ENCODE measurements around the gene MYRIP. TPM values are rescaled to one million over a fixed set of nuclear protein-coding genes. Genes with fewer than 3 reads are reported as not detected.
"Not testable (repeated sequence)": the region's sequence is repeated elsewhere in the genome, so short reads cannot be mapped to it uniquely, and the experiment has no call there.

MYRIP gene
- polyA plus RNA-seq, 6 donors from 2014 or later, result not detected

DNA sequence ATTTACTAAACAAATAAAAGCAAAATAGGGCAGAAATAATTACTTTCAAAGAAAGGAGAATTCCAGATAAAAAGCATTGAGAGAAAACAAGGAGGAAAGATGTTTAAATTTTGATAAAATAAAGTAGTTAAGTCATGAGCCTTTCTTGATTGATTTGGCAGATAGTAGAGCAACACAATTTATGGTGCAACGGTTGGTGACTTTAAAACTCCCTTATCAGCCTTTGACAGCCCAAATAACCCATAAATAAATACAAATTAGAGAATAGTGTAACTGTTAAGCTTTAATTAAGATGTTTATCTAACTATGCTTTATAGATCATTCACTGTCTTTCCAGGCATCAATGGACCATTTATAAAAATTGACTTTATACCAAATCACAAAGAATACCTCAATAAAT is 446.1 kb downstream of the MYRIP start:
- H3K27me3 Mint-ChIP-seq, result no peaks in the 10 kb centered on the region
- H3K36me3 Mint-ChIP-seq, result no peaks in the 10 kb centered on the region
- DNase-seq (no peak), ATAC-seq (ENCODE audit: low read depth in 2 of 2) (no peak)
- no peak overlapping the region for H3K4me3 Mint-ChIP-seq
- no peaks in the 10 kb centered on the region for H3K9me3 Mint-ChIP-seq
- no peak overlapping the region for H3K27ac Mint-ChIP-seq
- H3K4me1 Mint-ChIP-seq, result peaks cover 0 to 6% (median 0%) of the 10 kb centered on the region in 3 donors

GRCh38 chr3:40258064-40258463 is 448.7 kb downstream of the MYRIP start:
- ATAC-seq (ENCODE audit: low read depth in 2 of 2), result no peak
- H3K27me3 Mint-ChIP-seq, result no peaks in the 10 kb centered on the region
- no peak overlapping the region for H3K4me3 Mint-ChIP-seq
- no peak for DNase-seq
- H3K27ac Mint-ChIP-seq, result no peak overlapping the region
- peaks cover 0 to 6% (median 0%) of the 10 kb centered on the region in 3 donors for H3K4me1 Mint-ChIP-seq
- no peaks in the 10 kb centered on the region for H3K9me3 Mint-ChIP-seq
- no peaks in the 10 kb centered on the region for H3K36me3 Mint-ChIP-seq

- H3K4me1 Mint-ChIP-seq, result peaks cover 0 to 6% (median 0%) of the 10 kb centered on the region in 3 donors
- H3K4me3 Mint-ChIP-seq, result no peak overlapping the region
- H3K27ac Mint-ChIP-seq, result no peak overlapping the region
- no peaks in the 10 kb centered on the region for H3K36me3 Mint-ChIP-seq
- DNase-seq, result no peak
- no peaks in the 10 kb centered on the region for H3K27me3 Mint-ChIP-seq
- ATAC-seq (ENCODE audit: low read depth in 2 of 2), result no peak
- H3K9me3 Mint-ChIP-seq, result no peaks in the 10 kb centered on the region
These were observed 449.1 kb downstream of the MYRIP start for GRCh38 chr3:40258555-40258954.

DNA sequence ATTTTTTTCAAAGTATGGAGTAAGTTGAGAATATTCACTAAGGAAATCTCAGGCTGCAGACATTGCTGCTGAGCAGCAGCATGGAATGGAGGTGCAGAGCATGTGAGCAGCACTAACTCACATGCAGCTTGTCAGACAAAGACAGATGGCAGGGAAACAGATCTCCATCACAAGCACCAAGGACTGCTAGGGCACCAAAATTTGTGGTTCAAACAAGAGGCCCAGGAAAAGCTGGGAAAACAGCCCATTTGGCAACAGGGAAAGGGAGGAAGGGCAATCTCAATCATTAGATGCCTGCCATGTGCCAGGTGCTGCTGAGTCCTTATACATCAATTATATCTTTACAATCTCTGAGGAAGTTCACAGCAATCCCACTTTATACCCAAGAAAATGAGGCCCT is 452.9 kb downstream of the MYRIP start:
- H3K4me1 Mint-ChIP-seq, result no peaks in the 10 kb centered on the region
- ATAC-seq (ENCODE audit: low read depth in 2 of 2) (no peak), DNase-seq (no peak)
- H3K27me3 Mint-ChIP-seq, result no peaks in the 10 kb centered on the region
- H3K36me3 Mint-ChIP-seq, result no peaks in the 10 kb centered on the region
- no peak overlapping the region for H3K27ac Mint-ChIP-seq
- H3K4me3 Mint-ChIP-seq, result no peak overlapping the region
- H3K9me3 Mint-ChIP-seq, result no peaks in the 10 kb centered on the region

DNA sequence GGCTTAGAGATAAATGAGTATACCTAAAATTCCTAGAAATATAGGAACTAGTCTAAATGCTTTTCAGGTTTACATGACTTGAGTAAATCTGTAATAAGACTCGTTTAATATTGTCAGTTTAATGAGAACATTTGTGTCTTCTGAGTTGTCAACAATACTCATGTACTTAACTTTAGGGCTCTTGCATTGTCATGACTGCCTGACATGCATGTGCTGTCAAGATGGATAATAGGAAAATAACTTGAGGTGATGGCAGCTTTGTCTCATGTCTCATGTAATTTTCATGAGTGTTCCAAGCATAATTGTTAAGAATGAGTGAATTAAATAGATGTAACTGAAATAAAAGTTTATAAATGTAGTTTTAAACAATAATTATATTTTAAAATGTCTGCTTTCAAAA is 455.0 kb downstream of the MYRIP start:
- H3K4me1 Mint-ChIP-seq, result no peaks in the 10 kb centered on the region
- DNase-seq, result no peak
- no peak overlapping the region for H3K4me3 Mint-ChIP-seq
- H3K36me3 Mint-ChIP-seq, result no peaks in the 10 kb centered on the region
- H3K9me3 Mint-ChIP-seq, result no peaks in the 10 kb centered on the region
- no peaks in the 10 kb centered on the region for H3K27me3 Mint-ChIP-seq
- H3K27ac Mint-ChIP-seq, result peak overlapping the region in 1 of 6 donors; percentile 51
- no peak for ATAC-seq (ENCODE audit: low read depth in 2 of 2)

DNA sequence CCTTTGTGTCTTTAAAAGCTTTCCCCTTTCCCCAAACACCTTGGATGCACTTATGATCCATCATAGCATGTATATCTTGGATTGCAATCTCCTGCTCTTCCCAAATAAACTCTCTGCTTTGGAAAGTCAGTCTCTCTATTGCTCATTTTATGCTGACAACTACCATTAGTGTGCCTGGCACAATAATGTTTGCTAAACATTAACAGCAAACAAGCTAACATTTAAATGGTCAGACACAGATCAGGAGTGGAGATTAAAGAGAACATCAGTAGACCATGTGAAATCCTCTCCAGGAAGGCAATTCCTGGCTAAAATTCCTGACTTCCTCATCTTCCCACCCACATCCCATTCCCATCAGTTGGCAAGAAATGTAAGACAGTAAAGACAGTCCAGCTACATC is 455.8 kb downstream of the MYRIP start:
- Mint-ChIP-seq H3K36me3 (peaks cover 0 to under 1% of the 10 kb centered on the region in 2 donors), H3K4me3 (no peak overlapping the region), H3K4me1 (no peaks in the 10 kb centered on the region), H3K9me3 (peaks cover 0 to 2% (median 0%) of the 10 kb centered on the region in 7 donors), H3K27ac (no peak overlapping the region), H3K27me3 (no peaks in the 10 kb centered on the region)
- ATAC-seq (ENCODE audit: low read depth in 2 of 2) (no peak), DNase-seq (no peak)

DNA sequence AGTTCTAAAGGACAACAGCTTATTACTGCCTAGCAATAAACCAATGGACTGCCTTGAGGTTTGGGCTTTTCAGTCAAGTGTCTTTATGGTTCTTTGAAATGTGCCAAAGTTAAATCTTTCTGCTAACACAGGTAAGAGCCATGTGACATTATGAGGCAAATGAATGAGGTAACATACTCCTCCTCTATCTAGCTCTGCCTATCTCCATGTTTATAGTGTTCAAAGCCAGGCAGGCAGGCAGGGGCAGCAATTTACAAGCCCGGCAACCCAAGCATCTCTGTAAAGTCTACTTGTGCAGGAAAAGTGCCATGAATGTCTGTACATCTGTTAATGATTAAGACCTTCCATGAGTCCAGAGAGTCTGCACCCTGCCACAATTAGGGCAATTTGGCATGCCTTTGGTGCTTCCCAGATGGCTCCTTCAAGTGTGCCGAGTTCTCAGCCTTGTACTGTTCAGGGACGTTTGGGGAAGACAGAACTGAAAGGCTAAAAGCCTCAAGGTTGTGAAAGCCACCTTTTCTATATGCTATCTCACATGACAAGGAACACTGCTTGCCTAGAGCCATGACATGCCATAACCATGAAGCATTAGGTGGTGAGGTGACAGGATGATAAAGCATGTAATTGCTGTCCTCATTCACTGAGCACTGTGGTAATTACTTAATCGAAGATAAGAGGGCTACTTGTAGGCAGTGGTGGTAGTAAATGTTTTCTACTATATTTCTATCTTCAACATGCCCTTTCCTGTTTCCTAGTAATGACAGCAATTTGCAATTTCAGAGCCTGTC is 458.7 kb downstream of the MYRIP start:
- peaks cover 0 to 5% (median 0%) of the 10 kb centered on the region in 7 donors for H3K9me3 Mint-ChIP-seq
- H3K27ac Mint-ChIP-seq, result no peak overlapping the region
- H3K36me3 Mint-ChIP-seq, result peaks cover 0 to 10% of the 10 kb centered on the region in 2 donors
- ATAC-seq (ENCODE audit: low read depth in 2 of 2) (no peak), DNase-seq (no peak)
- no peaks in the 10 kb centered on the region for H3K27me3 Mint-ChIP-seq
- H3K4me3 Mint-ChIP-seq, result no peak overlapping the region
- H3K4me1 Mint-ChIP-seq, result no peaks in the 10 kb centered on the region

- Mint-ChIP-seq H3K9me3 (peaks cover 0 to 5% (median 0%) of the 10 kb centered on the region in 7 donors), H3K36me3 (peaks cover 2 to 12% of the 10 kb centered on the region in 2 donors), H3K4me1 (peaks cover 0 to under 1% (median 0%) of the 10 kb centered on the region in 3 donors), H3K4me3 (no peak overlapping the region), H3K27me3 (peaks cover 0 to under 1% (median 0%) of the 10 kb centered on the region in 3 donors), H3K27ac (no peak overlapping the region)
- DNase-seq (no peak), ATAC-seq (ENCODE audit: low read depth in 2 of 2) (no peak)
These were observed 459.6 kb downstream of the MYRIP start for GRCh38 chr3:40268802-40269524.

- Mint-ChIP-seq H3K36me3 (peaks cover 6 to 7% of the 10 kb centered on the region in 2 donors), H3K27ac (peak overlapping the region in 1 of 6 donors; percentile 64), H3K4me1 (peaks cover 0 to 14% (median 0%) of the 10 kb centered on the region in 3 donors), H3K4me3 (no peak overlapping the region), H3K9me3 (peaks cover 0 to 8% (median 4%) of the 10 kb centered on the region in 7 donors), H3K27me3 (peaks cover 0 to 5% (median 0%) of the 10 kb centered on the region in 3 donors)
- ATAC-seq (ENCODE audit: low read depth in 2 of 2), result no peak
- no peak for DNase-seq
These were observed 469.4 kb downstream of the MYRIP start for GRCh38 chr3:40278791-40279190.

- peaks cover 0 to 8% (median 0%) of the 10 kb centered on the region in 3 donors for H3K4me1 Mint-ChIP-seq
- DNase-seq (no peak), ATAC-seq (ENCODE audit: low read depth in 2 of 2) (no peak)
- no peaks in the 10 kb centered on the region for H3K36me3 Mint-ChIP-seq
- H3K27ac Mint-ChIP-seq, result no peak overlapping the region
- no peak overlapping the region for H3K4me3 Mint-ChIP-seq
- H3K27me3 Mint-ChIP-seq, result no peaks in the 10 kb centered on the region
- peaks cover 0 to 5% (median 1%) of the 10 kb centered on the region in 7 donors for H3K9me3 Mint-ChIP-seq
These were observed 472.6 kb downstream of the MYRIP start for GRCh38 chr3:40281995-40282394.

DNA sequence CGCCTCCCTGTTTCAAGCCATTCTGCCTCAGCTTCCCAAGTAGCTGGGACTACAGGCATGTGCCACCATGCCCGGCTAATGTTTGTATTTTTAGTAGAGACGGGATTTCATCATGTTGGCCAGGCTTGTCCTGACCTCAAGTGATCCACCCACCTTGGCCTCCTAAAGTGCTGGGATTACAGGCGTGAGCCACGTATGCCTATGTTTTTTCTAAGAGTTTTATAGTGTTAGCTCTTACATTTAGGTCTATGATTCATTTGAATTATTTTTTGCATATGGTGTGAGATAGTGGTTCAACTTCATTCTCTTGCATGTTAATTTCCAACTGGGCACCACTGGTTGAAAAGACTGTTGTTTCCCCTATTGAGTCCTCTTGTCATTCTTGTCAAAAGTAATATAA is 473.6 kb downstream of the MYRIP start:
- H3K9me3 Mint-ChIP-seq; DNase-seq; H3K27me3 Mint-ChIP-seq; H3K4me1 Mint-ChIP-seq; H3K27ac Mint-ChIP-seq; H3K36me3 Mint-ChIP-seq; ATAC-seq (ENCODE audit: low read depth in 2 of 2); H3K4me3 Mint-ChIP-seq: not testable (repeated sequence)

DNA sequence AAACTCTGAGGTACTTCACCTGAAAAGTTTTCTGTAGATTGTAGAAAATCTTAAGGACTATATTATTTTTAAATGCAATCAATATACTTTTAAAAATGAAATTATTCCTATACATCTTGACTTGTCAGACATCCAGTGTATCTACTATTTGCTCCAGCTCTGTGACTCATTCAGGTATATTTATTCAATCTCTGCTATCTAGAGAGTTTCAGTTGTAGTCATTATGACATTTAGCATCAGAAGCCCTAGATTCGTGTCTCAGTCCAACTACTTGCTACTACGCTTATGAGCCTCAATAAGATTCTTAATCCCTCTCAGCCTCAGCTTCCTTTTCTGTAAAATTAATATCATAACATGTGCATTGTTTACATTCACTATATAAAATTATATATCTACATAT is 477.8 kb downstream of the MYRIP start:
- ATAC-seq (ENCODE audit: low read depth in 2 of 2) (no peak), DNase-seq (no peak)
- Mint-ChIP-seq H3K36me3 (peaks cover 11 to 25% of the 10 kb centered on the region in 2 donors), H3K9me3 (peaks cover 0 to 14% (median 8%) of the 10 kb centered on the region in 7 donors), H3K27me3 (no peaks in the 10 kb centered on the region), H3K27ac (no peak overlapping the region), H3K4me3 (no peak overlapping the region), H3K4me1 (no peaks in the 10 kb centered on the region)

DNA sequence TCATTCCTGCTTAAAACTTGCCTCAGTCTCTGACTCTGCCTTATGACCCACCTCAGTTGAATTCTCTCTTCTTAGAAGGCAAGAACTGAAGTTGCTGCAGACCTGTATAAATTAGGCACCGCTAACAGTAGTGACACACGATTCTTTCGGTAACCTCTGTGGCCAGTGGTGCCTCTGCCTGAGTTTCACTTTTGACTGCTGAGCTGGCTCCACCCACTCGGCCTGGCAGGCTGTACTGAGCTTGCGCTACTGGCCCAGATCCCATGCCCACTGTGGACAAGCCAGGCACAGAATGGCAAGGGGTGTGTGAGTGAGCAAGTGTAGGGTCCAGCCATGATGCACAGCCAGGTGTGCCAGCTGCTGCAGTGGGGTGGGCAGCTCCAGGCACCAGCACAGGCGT is 481.0 kb downstream of the MYRIP start:
- no peak for ATAC-seq (ENCODE audit: low read depth in 2 of 2)
- H3K9me3 Mint-ChIP-seq, result peaks cover 0 to 11% (median 8%) of the 10 kb centered on the region in 7 donors
- H3K4me3 Mint-ChIP-seq, result no peak overlapping the region
- DNase-seq, result no peak
- no peaks in the 10 kb centered on the region for H3K4me1 Mint-ChIP-seq
- H3K36me3 Mint-ChIP-seq, result peaks cover 19 to 37% of the 10 kb centered on the region in 2 donors
- H3K27me3 Mint-ChIP-seq, result no peaks in the 10 kb centered on the region
- no peak overlapping the region for H3K27ac Mint-ChIP-seq

GRCh38 chr3:40291471-40291870 is 482.1 kb downstream of the MYRIP start:
- Mint-ChIP-seq H3K36me3 (peaks cover 19 to 37% of the 10 kb centered on the region in 2 donors), H3K4me3 (no peak overlapping the region), H3K27ac (no peak overlapping the region), H3K9me3 (peaks cover 0 to 8% (median 7%) of the 10 kb centered on the region in 7 donors), H3K27me3 (no peaks in the 10 kb centered on the region), H3K4me1 (no peaks in the 10 kb centered on the region)
- ATAC-seq (ENCODE audit: low read depth in 2 of 2), result no peak
- DNase-seq, result no peak

Measured in naive B cell (primary cell).